Choroid plexus epithelial cell (primary cell): ENCODE data around the gene STAG3.
"Not testable (repeated sequence)": the region's sequence is repeated elsewhere in the genome, so short reads cannot be mapped to it uniquely, and the experiment has no call there.

ENCODE experiments used
- DNase-seq: peaks from one replicate; pipeline ENCODE4 v3.0.0-alpha.2; 2010; ENCODE audit warnings: low read depth
- H3K4me3 ChIP-seq: 2 replicates; pipeline ENCODE4 v1.5.1; 2011; ENCODE audit warnings: low read depth, mild to moderate bottlenecking, control low read depth, low read length, moderate library complexity
- TF ChIP-seq, protein P1 (sequence below): conservative IDR thresholded peaks from 2 replicates; pipeline ENCODE4 v1.5.1; 2011; ENCODE audit warnings: low read depth, mild to moderate bottlenecking, control low read depth, inconsistent platforms, low read length, moderate library complexity

Gene STAG3

DNA sequence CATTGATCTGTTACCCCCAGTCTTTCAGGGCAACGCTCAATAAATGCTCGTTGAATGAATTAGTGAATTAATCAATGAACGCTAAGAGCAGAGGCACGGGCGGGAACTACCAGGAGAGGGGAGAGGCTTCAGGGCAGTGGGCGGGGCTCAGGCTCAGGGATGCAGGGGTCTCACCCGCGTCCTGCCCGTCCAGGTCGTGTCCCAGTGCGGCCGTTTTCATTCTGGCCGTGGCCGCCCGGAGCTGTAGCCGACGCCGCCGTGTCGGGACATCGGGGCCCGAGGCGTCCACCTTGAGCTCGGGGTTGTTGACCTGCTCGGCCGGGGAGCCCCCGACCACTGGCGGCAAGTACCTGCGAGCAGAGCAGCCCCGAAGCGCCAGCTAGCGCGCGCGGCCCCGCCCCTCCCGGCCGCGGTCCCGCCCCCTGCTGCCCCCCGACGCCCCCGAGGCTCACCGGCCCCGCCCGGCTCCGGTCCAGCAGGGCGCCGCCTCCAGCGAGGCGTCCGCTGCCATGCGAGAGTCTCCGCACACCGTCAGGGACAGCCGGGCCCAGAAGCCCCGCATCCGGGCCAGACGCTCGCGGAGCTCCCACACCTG, 6.5 kb upstream of the STAG3 start:
- TF ChIP-seq, protein P1, sequence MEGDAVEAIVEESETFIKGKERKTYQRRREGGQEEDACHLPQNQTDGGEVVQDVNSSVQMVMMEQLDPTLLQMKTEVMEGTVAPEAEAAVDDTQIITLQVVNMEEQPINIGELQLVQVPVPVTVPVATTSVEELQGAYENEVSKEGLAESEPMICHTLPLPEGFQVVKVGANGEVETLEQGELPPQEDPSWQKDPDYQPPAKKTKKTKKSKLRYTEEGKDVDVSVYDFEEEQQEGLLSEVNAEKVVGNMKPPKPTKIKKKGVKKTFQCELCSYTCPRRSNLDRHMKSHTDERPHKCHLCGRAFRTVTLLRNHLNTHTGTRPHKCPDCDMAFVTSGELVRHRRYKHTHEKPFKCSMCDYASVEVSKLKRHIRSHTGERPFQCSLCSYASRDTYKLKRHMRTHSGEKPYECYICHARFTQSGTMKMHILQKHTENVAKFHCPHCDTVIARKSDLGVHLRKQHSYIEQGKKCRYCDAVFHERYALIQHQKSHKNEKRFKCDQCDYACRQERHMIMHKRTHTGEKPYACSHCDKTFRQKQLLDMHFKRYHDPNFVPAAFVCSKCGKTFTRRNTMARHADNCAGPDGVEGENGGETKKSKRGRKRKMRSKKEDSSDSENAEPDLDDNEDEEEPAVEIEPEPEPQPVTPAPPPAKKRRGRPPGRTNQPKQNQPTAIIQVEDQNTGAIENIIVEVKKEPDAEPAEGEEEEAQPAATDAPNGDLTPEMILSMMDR, result no peak
- DNase-seq, result no peak
- H3K4me3 ChIP-seq, result peak overlapping the region; percentile 37

DNA sequence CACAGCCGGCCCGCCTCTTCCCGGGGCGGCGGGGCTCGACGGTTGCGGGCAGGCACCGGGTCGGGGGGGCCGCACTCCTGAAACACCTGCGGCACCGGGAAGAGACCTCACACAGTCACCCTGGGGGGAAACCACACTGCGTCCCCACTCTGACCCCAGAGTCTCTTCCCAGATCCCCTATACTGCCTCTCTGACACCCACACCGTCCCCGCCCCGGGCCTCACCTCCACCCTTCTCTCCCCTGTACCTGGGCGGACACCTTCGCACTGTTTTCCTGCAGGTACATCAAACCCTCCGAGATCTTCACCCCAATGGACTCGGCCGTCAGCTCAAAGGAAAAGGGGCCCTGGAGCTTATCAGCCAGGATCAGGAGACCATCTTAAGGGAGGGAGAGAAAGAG, 5.9 kb upstream of the STAG3 start:
- no peak overlapping the region for H3K4me3 ChIP-seq

DNA sequence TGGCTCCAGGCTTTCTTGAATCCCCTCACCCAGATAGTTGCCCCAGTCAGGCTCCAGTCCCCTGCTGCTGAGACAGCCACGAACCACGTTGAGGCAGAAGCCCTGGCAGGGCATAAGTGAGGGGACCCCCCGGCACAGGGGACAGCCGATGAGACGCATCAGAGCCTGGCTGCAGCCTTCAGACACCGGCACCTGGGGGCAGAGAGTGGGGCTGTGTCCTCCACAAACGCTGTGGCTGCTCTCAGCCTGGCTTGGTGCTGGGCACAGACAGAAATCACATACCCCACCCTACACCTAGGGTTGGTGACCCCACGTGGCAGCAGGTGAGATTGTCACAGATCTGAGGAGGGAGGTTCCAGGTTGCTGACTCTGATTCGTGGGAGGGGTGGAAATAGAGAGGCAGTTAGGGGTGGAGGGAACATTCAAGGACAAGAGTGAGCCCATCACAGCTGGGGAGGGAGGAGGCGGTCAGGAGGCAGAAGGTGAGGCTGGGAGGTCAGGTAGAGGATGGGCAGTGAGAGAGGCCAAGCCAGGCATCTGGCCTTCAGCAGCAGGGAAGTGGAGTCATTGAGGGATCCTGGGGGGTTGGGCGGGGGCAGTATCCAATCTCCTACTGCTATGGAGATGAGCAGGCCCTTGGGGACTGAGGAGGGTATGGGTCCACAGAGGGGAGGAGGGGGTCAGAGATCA, 3.8 kb upstream of the STAG3 start:
- H3K4me3 ChIP-seq, result no peak overlapping the region
- no peak for DNase-seq
- TF ChIP-seq, protein P1, result no peak

More for the DNA sequence above, 5.9 kb upstream of the STAG3 start:
- DNase-seq, result no peak
- TF ChIP-seq, protein P1, result no peak

DNA sequence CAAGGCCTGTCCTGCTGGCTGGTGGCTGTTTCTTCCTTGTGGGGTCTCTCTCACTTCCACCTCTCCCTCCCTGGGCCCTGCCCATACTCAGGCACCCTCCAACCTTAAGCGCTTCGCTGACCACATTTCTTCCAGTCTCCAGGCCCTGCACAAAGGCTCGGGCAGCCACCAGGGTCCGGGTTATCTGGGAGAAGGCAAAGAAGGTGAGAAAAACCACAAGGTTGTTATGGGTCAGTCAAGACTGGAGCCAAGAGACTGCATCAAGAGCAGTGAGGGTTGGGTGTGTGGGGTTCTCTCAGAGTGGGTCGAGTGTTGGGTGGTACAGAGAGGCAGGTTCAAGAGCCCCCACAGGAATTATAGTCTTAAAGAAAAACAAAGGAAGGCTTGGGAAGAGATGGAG, 3.1 kb upstream of the STAG3 start:
- TF ChIP-seq, protein P1, result no peak

DNA sequence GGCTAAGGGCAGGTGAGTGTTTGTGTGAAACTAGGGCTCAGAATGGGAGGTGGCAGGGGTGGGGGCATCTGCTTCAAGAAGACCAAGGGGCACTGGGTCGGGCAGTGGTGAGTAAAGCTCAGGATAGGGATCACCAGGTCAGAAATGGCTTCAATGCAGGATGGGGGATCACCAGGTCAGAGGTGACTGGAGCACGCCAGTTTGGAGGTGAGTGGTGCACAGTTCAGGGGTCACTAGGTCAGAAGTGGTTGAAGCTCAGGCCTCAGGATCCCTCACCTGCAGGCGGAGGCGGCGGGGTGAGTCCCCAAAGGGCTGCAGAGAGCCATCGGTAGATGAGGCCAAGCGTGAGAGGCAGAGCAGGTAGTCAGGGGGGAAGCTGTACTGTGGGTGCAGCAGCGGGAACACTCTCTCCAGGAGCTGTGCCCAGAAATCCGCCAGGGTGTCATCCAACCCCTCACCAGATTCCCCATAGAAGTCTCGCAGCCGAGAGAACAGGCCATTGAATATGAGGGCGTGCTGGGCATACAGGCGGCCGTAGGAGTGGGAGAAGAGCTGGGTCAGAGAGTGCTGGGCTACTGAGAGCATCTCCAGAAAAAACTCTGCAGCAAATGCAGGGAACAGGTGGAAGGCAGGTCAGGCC, 2.3 kb upstream of the STAG3 start:
- TF ChIP-seq, protein P1, result no peak
- no peak for DNase-seq
- no peak overlapping the region for H3K4me3 ChIP-seq

More for the DNA sequence above, 3.1 kb upstream of the STAG3 start:
- no peak for DNase-seq
- H3K4me3 ChIP-seq, result no peak overlapping the region

DNA sequence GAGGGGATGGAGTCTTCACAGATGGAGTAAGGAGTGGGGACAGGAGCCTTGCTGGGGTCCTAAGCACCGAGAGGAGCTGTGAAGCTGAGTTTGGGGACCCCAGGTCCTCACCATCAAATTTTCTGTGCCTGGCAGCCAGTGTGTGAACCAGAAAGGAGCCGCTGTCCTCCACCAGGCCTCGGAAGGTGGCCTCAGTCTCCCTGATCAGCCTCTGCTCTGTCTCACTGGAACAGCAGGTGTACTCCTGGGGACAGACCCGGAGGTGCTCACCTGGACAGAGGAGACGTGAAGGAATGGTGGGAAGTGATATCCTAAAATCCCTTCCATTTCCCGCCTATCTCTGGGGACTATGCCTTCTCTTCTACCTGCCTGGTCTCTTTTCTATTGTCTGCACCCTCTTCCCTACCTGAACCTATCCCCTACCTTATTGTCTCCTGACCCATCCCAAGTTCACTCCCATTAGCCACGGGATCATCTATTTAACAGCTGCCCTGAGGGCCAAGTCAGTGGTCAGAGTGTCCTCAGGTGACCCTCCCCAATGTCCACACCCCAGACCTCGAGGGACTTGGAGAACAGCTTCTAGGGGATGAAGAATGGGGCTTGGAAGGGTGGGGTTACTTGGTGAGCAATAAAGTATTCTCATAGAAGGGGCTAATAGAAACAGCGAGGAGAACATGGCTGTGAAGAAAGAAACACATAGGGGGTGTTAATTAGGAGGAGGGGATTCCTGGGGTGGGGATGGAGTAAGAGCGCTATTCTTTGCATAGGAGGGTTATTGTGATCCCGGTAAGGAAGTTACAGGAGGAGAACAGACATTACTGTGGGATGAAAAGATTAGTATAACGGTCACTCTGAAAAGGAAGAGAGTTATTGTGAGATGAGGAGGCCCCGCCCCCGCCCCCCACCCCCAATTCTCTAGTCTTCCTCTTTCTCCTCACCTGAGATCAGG, 1.3 kb upstream of the STAG3 start:
- peak overlapping the region; percentile 70 for H3K4me3 ChIP-seq
- DNase-seq, result no peak
- TF ChIP-seq, protein P1, result no peak

DNA sequence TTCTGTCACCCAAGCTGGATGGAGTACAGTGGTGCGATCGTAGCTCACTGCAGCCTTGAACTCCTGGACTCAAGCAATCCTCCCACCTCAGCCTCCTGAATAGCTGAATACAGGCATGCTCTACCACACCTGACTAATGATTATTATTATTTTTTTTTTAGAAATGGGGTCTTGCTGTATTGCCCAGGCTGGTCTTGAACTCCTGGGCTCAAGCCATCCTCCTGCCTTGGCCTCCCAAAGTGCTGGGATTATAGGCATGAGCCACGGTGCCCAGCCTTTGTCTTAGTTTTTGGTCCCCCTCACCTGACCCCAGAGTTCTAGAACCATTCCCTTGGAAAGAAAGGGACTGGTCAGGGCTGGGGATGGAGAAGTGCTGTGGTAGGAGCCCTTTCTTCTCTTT, 2.4 kb downstream of the STAG3 start:
- not testable (repeated sequence) for H3K4me3 ChIP-seq, DNase-seq

DNA sequence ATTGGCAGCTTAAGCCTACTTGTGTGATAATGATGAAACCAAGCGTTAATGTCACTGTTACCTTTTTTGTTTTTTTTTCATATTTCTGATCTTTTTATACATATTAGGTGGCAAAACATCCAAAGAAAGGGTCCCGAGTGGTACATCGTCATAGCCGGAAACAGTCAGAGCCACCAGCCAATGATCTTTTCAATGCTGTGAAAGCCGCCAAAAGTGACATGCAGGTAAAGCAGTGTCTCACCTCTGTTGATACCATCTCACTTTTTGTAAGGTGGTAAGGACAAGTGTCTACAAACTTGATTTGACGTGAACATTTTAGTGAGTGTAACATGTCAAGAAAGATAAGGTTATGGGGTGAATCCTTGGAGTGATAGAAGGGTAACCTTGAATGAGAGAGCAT, 4.9 kb downstream of the STAG3 start:
- H3K4me3 ChIP-seq, DNase-seq: not testable (repeated sequence)

DNA sequence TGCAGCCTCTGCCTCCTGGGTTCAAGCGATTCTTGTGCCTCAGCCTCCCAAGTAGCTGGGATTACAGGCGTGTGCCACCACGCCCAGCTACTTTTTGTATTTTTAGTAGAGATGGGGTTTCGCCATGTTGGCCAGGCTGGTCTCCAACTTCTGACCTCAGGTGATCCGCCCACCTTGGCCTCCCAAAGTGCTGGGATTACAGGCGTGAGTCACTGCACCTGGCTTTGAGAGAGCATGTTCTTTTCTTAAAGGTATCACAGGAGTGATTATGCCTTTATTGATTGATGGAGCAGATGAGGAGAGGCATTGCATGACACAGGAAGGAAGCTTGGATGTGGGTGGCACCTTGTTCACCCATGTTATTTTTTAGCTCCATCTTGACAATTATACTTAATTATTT, 5.4 kb downstream of the STAG3 start:
- not testable (repeated sequence) for DNase-seq

More for the DNA sequence above, 5.4 kb downstream of the STAG3 start:
- not testable (repeated sequence) for H3K4me3 ChIP-seq
